NCI-H1694 (cell line): Measurements from ENCODE around the gene GPR107.

Experiments
- DNase-seq: peaks from one replicate; lab custom pipeline; 2025; lab: John Stamatoyannopoulos, UW

Gene GPR107

GRCh38 chr9:130185017-130185416 lies 131.3 kb downstream of the GPR107 start:
- DNase-seq = no peak

- peak; percentile 45 for DNase-seq
Observed at GRCh38 chr9:130185490-130186031, 131.9 kb downstream of the GPR107 start.

- no peak for DNase-seq
Observed at GRCh38 chr9:130186051-130186450, 132.3 kb downstream of the GPR107 start.

- no peak for DNase-seq
Observed at GRCh38 chr9:130186839-130187522, 133.3 kb downstream of the GPR107 start.

- no peak for DNase-seq
Observed at GRCh38 chr9:130187523-130187846, 133.8 kb downstream of the GPR107 start.

GRCh38 chr9:130188860-130189481 lies 135.3 kb downstream of the GPR107 start:
- no peak for DNase-seq
